Measurements from ENCODE around the gene AGBL4. TPM values are rescaled to one million over a fixed set of nuclear protein-coding genes. Genes with fewer than 3 reads are reported as not detected.
"Not testable (repeated sequence)": the region's sequence is repeated elsewhere in the genome, so short reads cannot be mapped to it uniquely, and the experiment has no call there.

AGBL4 gene
- total RNA-seq, 1 donor from 2014 or later, result 0.50 TPM

DNA sequence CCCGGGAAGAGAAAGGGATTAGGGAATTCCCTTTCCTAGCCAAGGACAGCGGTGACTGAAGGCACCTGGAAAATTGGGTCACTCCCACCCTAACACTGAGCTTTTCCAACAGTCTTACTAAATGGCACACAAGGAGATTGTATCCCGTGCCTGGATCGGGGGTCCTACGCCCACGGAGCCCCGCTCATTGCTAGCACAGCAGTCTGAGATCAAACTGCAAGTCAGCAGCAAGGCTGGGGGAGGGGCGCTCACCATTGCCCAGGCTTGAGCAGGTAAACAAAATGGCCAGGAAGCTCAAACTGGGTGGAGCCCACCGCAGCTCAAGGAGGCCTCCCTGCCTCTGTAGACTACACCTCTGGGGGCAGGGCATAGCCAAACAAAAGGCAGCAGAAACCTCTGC is 285.6 kb downstream of the AGBL4 start:
- intact Hi-C loops (cut with micrococcal nuclease); DNase-seq: not testable (repeated sequence)

DNA sequence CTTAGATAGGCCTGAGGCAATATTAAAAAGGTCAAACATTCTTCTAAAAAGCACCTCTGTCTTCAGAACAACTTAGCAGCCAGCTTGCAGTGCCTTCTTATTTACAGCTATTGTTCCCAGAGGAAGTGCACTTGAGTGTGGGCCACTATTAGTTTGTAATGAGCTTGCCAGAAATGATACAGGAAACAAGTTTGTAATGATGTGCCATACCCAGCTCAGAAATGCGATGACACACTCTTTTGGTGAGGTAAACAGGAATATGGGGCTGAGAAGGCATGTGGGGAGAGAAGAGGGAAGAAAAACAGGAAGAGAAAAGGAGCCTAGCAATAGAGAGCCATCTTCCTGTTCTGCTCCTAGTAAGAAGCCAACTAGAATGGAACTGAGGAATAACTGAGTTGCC is 295.4 kb downstream of the AGBL4 start:
- no peak for DNase-seq
- ATAC-seq, result no peak
- intact Hi-C loops (cut with micrococcal nuclease), result no loop called here

More for the DNA sequence above, 285.6 kb downstream of the AGBL4 start:
- not testable (repeated sequence) for ATAC-seq

DNA sequence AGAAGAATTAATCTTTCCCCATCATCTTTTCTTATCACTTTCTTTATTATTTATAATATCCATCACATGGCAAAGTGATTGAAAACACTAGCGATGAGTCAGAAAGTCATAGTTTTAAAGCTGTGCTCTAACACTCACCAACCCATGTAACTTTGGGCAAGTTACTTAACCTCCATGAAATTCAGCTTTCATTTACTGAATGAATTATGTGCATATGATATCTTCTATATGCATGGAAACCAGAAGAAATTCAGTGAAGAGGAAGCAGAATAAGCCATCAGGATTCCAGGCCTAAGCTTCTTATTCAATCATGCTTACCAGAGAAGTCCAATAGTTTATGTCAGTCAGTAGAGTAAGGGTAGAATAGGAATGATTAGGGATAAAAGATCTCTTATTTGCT is 300.1 kb downstream of the AGBL4 start:
- ATAC-seq (no peak), DNase-seq (no peak)
- intact Hi-C loops (cut with micrococcal nuclease), result no loop called here

- ATAC-seq (no peak), DNase-seq (no peak)
- intact Hi-C loops (cut with micrococcal nuclease), result no loop called here
These were observed 329.4 kb downstream of the AGBL4 start for GRCh38 chr1:49694251-49694827.

DNA sequence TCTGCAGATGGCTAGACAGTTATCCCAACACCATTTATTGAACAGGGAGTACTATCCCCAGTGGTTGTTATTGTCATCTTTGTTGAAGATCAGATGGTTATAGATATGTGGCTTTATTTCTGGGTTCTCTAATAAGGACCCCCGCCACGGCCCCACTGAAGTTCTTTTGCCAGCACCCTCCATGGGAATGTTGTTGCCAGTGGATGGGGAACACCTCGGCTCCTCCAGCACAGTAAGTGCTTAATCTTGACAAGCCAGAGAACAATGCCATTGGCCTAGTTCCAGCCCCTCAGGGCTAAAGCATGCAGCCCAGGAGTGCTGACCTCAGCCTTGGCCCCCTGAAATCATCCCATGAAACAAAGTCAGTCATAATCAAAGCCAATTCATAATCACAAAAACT is 337.6 kb downstream of the AGBL4 start:
- ATAC-seq (no peak), DNase-seq (no peak)

DNA sequence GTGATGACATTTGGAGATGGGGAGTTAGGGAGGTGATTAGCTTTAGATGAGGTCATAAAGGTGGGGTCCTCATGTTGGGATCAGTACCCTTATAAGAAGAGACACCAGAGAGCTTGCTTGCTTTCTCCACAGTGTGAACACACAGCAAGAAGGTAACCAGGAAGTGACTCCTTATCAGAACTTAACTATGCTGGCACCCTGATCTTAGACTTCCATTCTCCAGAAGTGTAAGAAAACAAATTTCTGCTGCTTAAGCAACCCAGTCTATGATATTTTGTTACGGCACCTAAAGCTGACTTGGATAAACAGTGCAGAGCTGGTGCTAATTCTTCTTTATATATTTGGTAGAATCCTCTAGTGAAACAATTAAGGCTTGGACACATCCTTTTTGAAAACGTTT is 346.0 kb downstream of the AGBL4 start:
- ATAC-seq, result no peak
- DNase-seq, result no peak
- intact Hi-C loops (cut with micrococcal nuclease), result no loop called here

More for the DNA sequence above, 337.6 kb downstream of the AGBL4 start:
- intact Hi-C loops (cut with micrococcal nuclease), result no loop called here

GRCh38 chr1:49651136-49651535 is 372.6 kb downstream of the AGBL4 start:
- intact Hi-C loops (cut with micrococcal nuclease), result no loop called here
- ATAC-seq (no peak), DNase-seq (no peak)

- ATAC-seq (no peak), DNase-seq (no peak)
- intact Hi-C loops (cut with micrococcal nuclease), result no loop called here
These were observed 393.6 kb downstream of the AGBL4 start for GRCh38 chr1:49630156-49630555.

GRCh38 chr1:49627781-49628180 is 396.0 kb downstream of the AGBL4 start:
- ATAC-seq, result no peak
- DNase-seq, result no peak
- intact Hi-C loops (cut with micrococcal nuclease), result no loop called here

- ATAC-seq (no peak), DNase-seq (no peak)
- intact Hi-C loops (cut with micrococcal nuclease), result no loop called here
These were observed 397.3 kb downstream of the AGBL4 start for GRCh38 chr1:49626472-49626871.

DNA sequence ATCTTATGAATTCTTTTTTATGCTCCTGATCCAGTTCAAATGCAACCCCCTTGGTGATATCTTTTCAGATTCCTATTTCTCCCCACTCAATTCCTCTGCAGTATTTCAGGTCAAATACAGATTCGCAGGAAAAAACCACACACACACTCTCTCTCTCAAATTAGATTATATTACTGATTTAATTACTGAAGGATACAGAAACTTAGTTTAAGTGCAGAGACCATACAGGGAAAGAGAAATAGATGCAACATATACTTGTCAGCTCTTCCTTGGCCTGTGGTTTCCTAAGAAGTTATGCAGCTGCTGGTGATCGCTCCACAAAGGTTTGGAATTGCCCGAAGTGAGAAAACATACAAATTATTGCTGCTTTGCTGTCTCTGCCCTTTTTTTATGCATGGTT is 400.9 kb downstream of the AGBL4 start:
- no peak for DNase-seq
- ATAC-seq, result no peak
- intact Hi-C loops (cut with micrococcal nuclease), result no loop called here

GRCh38 chr1:49606082-49606481 is 417.7 kb downstream of the AGBL4 start:
- no peak for DNase-seq
- no peak for ATAC-seq
- intact Hi-C loops (cut with micrococcal nuclease), result no loop called here

DNA sequence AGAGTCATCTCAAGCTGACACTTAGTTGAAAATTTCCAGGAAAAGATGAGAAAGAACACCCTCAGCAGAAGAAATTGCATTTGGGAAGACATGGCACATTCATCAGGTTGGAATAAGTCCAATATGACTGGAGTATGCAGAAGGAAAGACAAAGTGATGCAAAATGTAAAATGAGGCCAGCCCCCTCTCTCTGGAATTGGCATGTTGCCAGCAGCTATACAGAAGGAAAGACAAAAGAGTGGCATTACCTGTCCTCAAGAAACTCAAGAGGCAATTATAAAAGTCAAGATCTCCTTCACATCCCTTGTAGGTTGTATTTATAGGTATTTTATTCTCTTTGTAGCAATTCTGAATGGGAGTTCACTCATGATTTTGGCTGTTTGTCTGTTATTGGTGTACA is 426.3 kb downstream of the AGBL4 start:
- ATAC-seq, result no peak
- intact Hi-C loops (cut with micrococcal nuclease), result no loop called here
- DNase-seq, result no peak

- ATAC-seq (no peak), DNase-seq (no peak)
- intact Hi-C loops (cut with micrococcal nuclease), result no loop called here
These were observed 447.3 kb downstream of the AGBL4 start for GRCh38 chr1:49576327-49576901.

GRCh38 chr1:49556676-49557234 is 467.0 kb downstream of the AGBL4 start:
- intact Hi-C loops (cut with micrococcal nuclease), result no loop called here
- ATAC-seq, result no peak
- DNase-seq, result peak; percentile 29

GRCh38 chr1:49552101-49552500 is 471.7 kb downstream of the AGBL4 start:
- intact Hi-C loops (cut with micrococcal nuclease), result no loop called here
- no peak for ATAC-seq
- DNase-seq, result no peak

DNA sequence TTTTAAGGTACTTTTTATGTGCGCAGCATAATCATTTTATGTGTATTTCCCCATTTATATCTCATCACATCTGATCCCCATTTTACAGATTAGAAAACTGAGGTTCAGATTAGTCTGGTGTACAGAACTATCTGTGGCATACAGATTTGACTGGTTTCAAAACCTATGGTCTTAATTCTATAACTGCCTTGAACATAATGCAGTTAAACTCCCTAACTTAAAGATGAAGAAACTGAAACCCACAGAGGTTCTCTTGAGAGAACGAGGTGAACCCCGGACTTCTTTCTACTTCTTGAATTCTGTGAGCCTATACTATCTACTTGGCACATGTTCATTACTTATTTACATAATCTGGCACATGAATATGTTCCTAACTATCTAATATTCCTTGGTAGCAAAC is 479.1 kb downstream of the AGBL4 start:
- intact Hi-C loops (cut with micrococcal nuclease), result no loop called here
- no peak for ATAC-seq
- DNase-seq, result no peak

GRCh38 chr1:49541096-49541752 is 482.5 kb downstream of the AGBL4 start:
- ATAC-seq (no peak), DNase-seq (no peak)
- intact Hi-C loops (cut with micrococcal nuclease), result no loop called here

DNA sequence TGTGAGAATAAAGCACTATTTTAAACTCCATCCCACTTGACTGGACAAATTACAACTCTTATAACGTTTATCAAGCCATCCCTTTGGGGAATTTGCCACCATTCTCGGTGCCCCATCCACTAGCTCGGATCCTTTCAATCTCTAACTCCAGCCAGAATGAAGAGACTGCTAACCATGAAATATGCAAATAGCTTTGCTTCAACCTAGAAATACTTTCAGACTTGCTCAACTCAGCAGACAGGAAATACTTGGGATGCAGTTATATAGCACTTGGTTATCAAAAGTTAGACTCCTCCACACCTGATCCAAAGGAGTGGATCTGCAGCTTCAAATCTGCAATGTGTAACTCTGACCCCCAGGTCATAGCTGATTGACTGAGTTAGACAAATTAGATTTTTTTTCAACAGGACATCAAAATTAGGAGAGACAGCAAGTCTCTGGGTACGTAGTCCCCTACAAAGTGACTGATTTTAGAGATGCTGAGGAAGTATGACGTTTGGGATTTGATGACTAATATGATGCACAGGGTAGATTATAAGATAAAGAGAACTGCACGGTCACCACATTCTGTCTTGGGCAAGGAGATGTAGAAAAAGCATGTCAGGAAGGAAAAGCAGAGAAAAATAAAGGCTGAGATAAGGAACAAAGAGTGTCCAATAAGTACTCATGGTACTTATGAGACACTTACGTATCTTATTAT is 496.0 kb downstream of the AGBL4 start:
- intact Hi-C loops (cut with micrococcal nuclease), result no loop called here
- ATAC-seq (no peak), DNase-seq (no peak)

DNA sequence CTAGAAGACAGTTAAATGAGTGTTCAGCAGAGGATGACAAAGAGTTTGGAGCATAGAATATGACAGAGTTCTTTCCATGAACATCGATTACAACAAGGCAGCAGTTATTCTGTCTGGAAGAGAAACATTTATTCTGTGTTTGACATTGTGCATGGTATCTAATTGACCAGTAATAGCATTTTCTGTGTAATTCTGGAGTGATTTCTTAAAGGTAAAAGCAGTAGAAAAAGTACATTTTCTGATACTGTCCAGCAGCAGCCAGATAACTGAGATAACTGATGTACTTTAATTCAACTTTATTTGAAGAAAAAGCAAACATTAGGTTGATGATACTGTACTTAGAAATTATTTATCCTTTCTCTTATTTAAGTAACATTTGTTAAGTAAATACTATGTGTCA is 497.1 kb downstream of the AGBL4 start:
- no peak for ATAC-seq
- intact Hi-C loops (cut with micrococcal nuclease), result no loop called here
- DNase-seq, result no peak
